Measurements from ENCODE around the gene RGMB. TPM values are rescaled to one million over a fixed set of nuclear protein-coding genes. Genes with fewer than 3 reads are reported as not detected.
"Not testable (repeated sequence)": the region's sequence is repeated elsewhere in the genome, so short reads cannot be mapped to it uniquely, and the experiment has no call there.

RGMB gene
- total and polyA plus RNA-seq, 9 donors, result 14.5 to 40.3 (median 26.4) TPM

GRCh38 chr5:98735806-98736507 is 37.5 kb upstream of the RGMB start:
- Histone ChIP-seq H3K36me3 (no peaks in the 10 kb centered on the region), H3K4me3 (no peak overlapping the region), H3K4me1 (ENCODE audit: insufficient read depth) (no peaks in the 10 kb centered on the region), H3K9me3 (no peaks in the 10 kb centered on the region), H3K27me3 (no peaks in the 10 kb centered on the region), H3K27ac (no peak overlapping the region)
- WGBS, 3 donors, result 50 to 73% (median 54%) methylated on average over 1 of the region's 1 CpG
- no peak for TF ChIP-seq POLR2A (IDR thresholded peaks at IDR 0.05)
- DNase-seq, result no peak
- intact Hi-C loops (cut with DNase I), result no loop called here

GRCh38 chr5:98736753-98737152 is 36.7 kb upstream of the RGMB start:
- Histone ChIP-seq H3K4me1 (ENCODE audit: insufficient read depth) (no peaks in the 10 kb centered on the region), H3K36me3 (no peaks in the 10 kb centered on the region), H3K9me3 (no peaks in the 10 kb centered on the region), H3K27ac (no peak overlapping the region), H3K4me3 (no peak overlapping the region), H3K27me3 (no peaks in the 10 kb centered on the region)
- TF ChIP-seq POLR2A (IDR thresholded peaks at IDR 0.05) (no peak), CTCF (IDR thresholded peaks at IDR 0.05) (no peak)
- intact Hi-C loops (cut with DNase I), result no loop called here
- DNase-seq, result no peak

GRCh38 chr5:98737441-98737840 is 36.0 kb upstream of the RGMB start:
- H3K27me3 ChIP-seq; H3K27ac ChIP-seq; H3K36me3 ChIP-seq; H3K9me3 ChIP-seq; intact Hi-C loops (cut with DNase I); H3K4me3 ChIP-seq; DNase-seq; H3K4me1 ChIP-seq (ENCODE audit: insufficient read depth): not testable (repeated sequence)
- WGBS, 3 donors, result 86 to 93% (median 88%) methylated on average over 9 of the region's 9 CpGs

- H3K4me3 ChIP-seq; H3K27ac ChIP-seq; H3K36me3 ChIP-seq; H3K27me3 ChIP-seq; intact Hi-C loops (cut with DNase I); H3K4me1 ChIP-seq (ENCODE audit: insufficient read depth); H3K9me3 ChIP-seq; DNase-seq: not testable (repeated sequence)
- WGBS, 3 donors, result 96 to 97% (median 96%) methylated on average over 4 of the region's 4 CpGs
Measured at GRCh38 chr5:98738481-98739149, 34.8 kb upstream of the RGMB start.

GRCh38 chr5:98741926-98742325 is 31.5 kb upstream of the RGMB start:
- Histone ChIP-seq H3K4me1 (ENCODE audit: insufficient read depth) (no peaks in the 10 kb centered on the region), H3K27me3 (no peaks in the 10 kb centered on the region), H3K9me3 (no peaks in the 10 kb centered on the region), H3K4me3 (no peak overlapping the region), H3K27ac (no peak overlapping the region), H3K36me3 (no peaks in the 10 kb centered on the region)
- 48 to 86% (median 82%) methylated on average over 1 of the region's 1 CpG for WGBS, 3 donors
- DNase-seq, result no peak
- no peak for TF ChIP-seq EP300 (IDR thresholded peaks at IDR 0.05)
- TF ChIP-seq CTCF (IDR thresholded peaks at IDR 0.05), result no peak
- TF ChIP-seq POLR2A (IDR thresholded peaks at IDR 0.05), result no peak
- intact Hi-C loops (cut with DNase I), result no loop called here

GRCh38 chr5:98742396-98743073 is 30.9 kb upstream of the RGMB start:
- WGBS, 3 donors, result 81 to 87% (median 87%) methylated on average over 5 of the region's 5 CpGs
- Histone ChIP-seq H3K9me3 (no peaks in the 10 kb centered on the region), H3K4me3 (no peak overlapping the region), H3K36me3 (no peaks in the 10 kb centered on the region), H3K4me1 (ENCODE audit: insufficient read depth) (no peaks in the 10 kb centered on the region), H3K27ac (no peak overlapping the region), H3K27me3 (no peaks in the 10 kb centered on the region)
- intact Hi-C loops (cut with DNase I), result no loop called here
- TF ChIP-seq POLR2A (IDR thresholded peaks at IDR 0.05) (no peak), EP300 (IDR thresholded peaks at IDR 0.05) (no peak), CTCF (IDR thresholded peaks at IDR 0.05) (no peak)
- DNase-seq, result no peak

GRCh38 chr5:98748259-98748658 is 25.2 kb upstream of the RGMB start:
- WGBS, 3 donors, result 89 to 97% (median 93%) methylated on average over 1 of the region's 1 CpG
- H3K36me3 ChIP-seq; H3K4me3 ChIP-seq; DNase-seq; H3K9me3 ChIP-seq; H3K27me3 ChIP-seq; intact Hi-C loops (cut with DNase I); H3K27ac ChIP-seq; H3K4me1 ChIP-seq (ENCODE audit: insufficient read depth): not testable (repeated sequence)

Data from ovary (tissue), 9 donors.